A549 (cell line): ENCODE results near the gene DEPDC5. TPM values are rescaled to one million over a fixed set of nuclear protein-coding genes. Genes with fewer than 3 reads are reported as not detected.

Experiments
- ATAC-seq, 2 experiments: fragments of 200-7000 bp in 1 of 2; fragments of >200 bp in 1 of 2; cut with Nextera tagmentation in 1 of 2; cut with Tn5 transposase in 1 of 2; 3 replicates each; pipeline versions ENCODE4 v1.8.0 to v1.9.1; 2018 to 2020; ENCODE audit warnings: mild to moderate bottlenecking in 1 of 2, moderate library complexity in 1 of 2
- CTCF ChIA-PET: fragments of 300-600 bp; sonication (Branson Sonifier 250); formaldehyde crosslinking; extraction: SDS; loops from one replicate; lab custom pipeline; 2021; ENCODE audit warnings: antibody characterized with exemption, inconsistent platforms; lab: Yijun Ruan, JAX
- POLR2A ChIA-PET: fragments of 350-600 bp; formaldehyde crosslinking; extraction: SDS; loops from one replicate; lab custom pipeline; 2021; ENCODE audit warnings: antibody characterized with exemption, inconsistent platforms; lab: Yijun Ruan, JAX
- DNase-seq, 2 experiments: peaks; one replicate each; pipeline versions ENCODE4 v3.0.0 to v3.0.0-alpha.2; 2011 to 2016; ENCODE audit warnings: low read depth in 1 of 2, low spot score in 1 of 2
- FAIRE-seq: peaks from 2 replicates; lab custom pipeline; 2011; peaks lifted over from hg19 to GRCh38; lab: Jason Lieb, UNC
- H3K27ac ChIP-seq, 2 experiments: fragments of >200 bp; sonication (Bioruptor Twin); formaldehyde crosslinking; 3 replicates each; pipeline ENCODE4 v1.5.1; 2016 to 2017
- H3K4me1 ChIP-seq: fragments of >200 bp; sonication (Bioruptor Twin); formaldehyde crosslinking; 3 replicates; pipeline ENCODE4 v1.6.1; 2016
- H3K4me2 ChIP-seq: fragments of >200 bp; sonication (Bioruptor Twin); formaldehyde crosslinking; 3 replicates; pipeline ENCODE4 v1.6.1; 2016
- H3K4me3 ChIP-seq: fragments of >200 bp; sonication (Bioruptor Twin); formaldehyde crosslinking; 3 replicates; pipeline ENCODE4 v1.5.1; 2016
- H3K9me3 ChIP-seq: fragments of >200 bp; sonication (Bioruptor Twin); formaldehyde crosslinking; 3 replicates; pipeline ENCODE4 v1.6.1; 2016
- CHD4 ChIP-seq: fragments of 200-600 bp; sonication (generic); IDR thresholded peaks from 2 replicates; pipeline ENCODE4 v1.6.1; 2016; ENCODE audit warnings: antibody characterized with exemption, mild to moderate bottlenecking, borderline replicate concordance
- FOSL2 ChIP-seq, 2 experiments: fragments of 450-650 bp in 1 of 2; fragments of >200 bp in 1 of 2; sonication (Bioruptor Twin) in 1 of 2; formaldehyde crosslinking; IDR thresholded peaks; 2 replicates each; pipeline versions ENCODE4 v1.5.0 to v1.6.1; 2016 to 2020; ENCODE audit warnings: mild to moderate bottlenecking in 1 of 2, moderate library complexity in 1 of 2
- GATA3 ChIP-seq: IDR thresholded peaks from 2 replicates; pipeline ENCODE4 v1.6.1; 2012; ENCODE audit warnings: borderline replicate concordance
- HOXB5 ChIP-seq: fragments of 250-450 bp; sonication (Bioruptor Pico); IDR thresholded peaks from 2 replicates; pipeline ENCODE4 v1.5.0; 2020; ENCODE audit warnings: mild to moderate bottlenecking, moderate library complexity
- KDM1A ChIP-seq: fragments of 200-600 bp; sonication (generic); IDR thresholded peaks from 2 replicates; pipeline ENCODE4 v1.6.1; 2016; ENCODE audit warnings: low read depth, mild to moderate bottlenecking
- KDM5A ChIP-seq: fragments of 200-600 bp; sonication (generic); IDR thresholded peaks from 2 replicates; pipeline ENCODE4 v1.6.1; 2016; ENCODE audit warnings: antibody characterized with exemption, mild to moderate bottlenecking
- MAFK ChIP-seq: fragments of 450-650 bp; IDR thresholded peaks from 2 replicates; pipeline ENCODE4 v1.6.1; 2014; ENCODE audit not compliant: partially characterized antibody
- MYC ChIP-seq: IDR thresholded peaks from 2 replicates; pipeline ENCODE4 v1.6.1; 2012; ENCODE audit warnings: mild to moderate bottlenecking, inconsistent platforms, low read length, improper control_type of control experiment, borderline replicate concordance
- PHF8 ChIP-seq: fragments of 200-600 bp; sonication (generic); IDR thresholded peaks from 2 replicates; pipeline ENCODE4 v1.6.1; 2016; ENCODE audit warnings: low read depth, mild to moderate bottlenecking, antibody characterized with exemption, moderate library complexity, borderline replicate concordance
- POLR2AphosphoS2 ChIP-seq: conservative IDR thresholded peaks from 2 replicates; pipeline ENCODE4 v1.6.1; 2012; ENCODE audit warnings: low read length, improper control_type of control experiment, inconsistent platforms
- RFX5 ChIP-seq: fragments of 450-650 bp; IDR thresholded peaks from 2 replicates; pipeline ENCODE4 v1.7.1; 2014; ENCODE audit warnings: antibody characterized with exemption, mild to moderate bottlenecking, moderate library complexity
- SMC3 ChIP-seq: fragments of >200 bp; sonication (Bioruptor Twin); formaldehyde crosslinking; IDR thresholded peaks from 3 replicates; pipeline ENCODE4 v1.6.1; 2018; ENCODE audit warnings: inconsistent platforms
- WGBS: methylation state at CpG from one replicate; pipeline ENCODE4 v1.1.6; 2017; ENCODE audit errors: missing lambda C conversion rate; 5-methylcytosine and 5-hydroxymethylcytosine counted together
- polyA plus RNA-seq, 4 experiments: library from polyadenylated mRNA; depleted of rRNA in 3 of 4; stranded (reverse); fragments of >200 nt; fragmentation: RNase III in 1 of 4; extraction: RNeasy Plus Mini Kit Qiagen cat#74134 plus additional on column Dnase treatment in 1 of 4; gene quantifications; 2 replicates in 3 of 4; 3 replicates in 1 of 4; pipeline ENCODE4 v1.2.3, GENCODE V29; 2011 to 2017
- TF ChIP-seq, protein P1 (sequence below): IDR thresholded peaks from 2 replicates; pipeline ENCODE4 v1.6.1; 2012; ENCODE audit warnings: low read depth, borderline replicate concordance
- TF ChIP-seq, protein P2 (sequence below): fragments of 150-350 bp; IDR thresholded peaks from 2 replicates; pipeline ENCODE4 v1.6.1; 2014; ENCODE audit warnings: low read depth, mild to moderate bottlenecking, low read length
- TF ChIP-seq, protein P3 (sequence below): fragments of 250-450 bp; sonication (Bioruptor Pico); IDR thresholded peaks from 2 replicates; pipeline ENCODE4 v1.5.0; 2021; ENCODE audit warnings: mild to moderate bottlenecking, moderate library complexity, borderline replicate concordance

DEPDC5 gene
- polyA plus RNA-seq, 2 of the 4 experiments (the other 2 are of a cell fraction): 4.4 to 10.1 TPM

DNA sequence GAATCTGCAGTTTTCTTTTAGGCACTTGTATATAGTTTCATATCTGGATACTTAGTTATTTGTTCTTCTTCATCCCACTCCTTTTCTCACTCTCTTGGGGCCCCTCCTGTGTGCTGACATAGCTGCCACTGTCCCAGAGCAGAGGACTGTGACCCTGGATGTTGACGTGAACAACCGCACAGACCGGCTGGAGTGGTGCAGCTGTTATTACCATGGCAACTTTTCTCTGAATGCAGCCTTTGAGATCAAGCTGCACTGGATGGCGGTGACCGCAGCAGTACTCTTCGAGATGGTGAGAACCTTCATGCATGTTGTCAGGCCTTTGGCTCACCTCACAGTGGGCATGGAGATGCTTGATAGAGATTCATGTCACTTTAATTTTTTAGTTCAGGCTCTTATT, 139.6 kb downstream of the DEPDC5 start (continued):
- TF ChIP-seq POLR2AphosphoS2 (no peak), FOSL2 (IDR thresholded peaks at IDR 0.05) (no peak), FOSL2 (CRISPR knock-in tag; IDR thresholded peaks at IDR 0.05) (no peak), SMC3 (no peak), MYC (no peak), RFX5 (no peak), CHD4 (no peak)
- TF ChIP-seq, protein P1, sequence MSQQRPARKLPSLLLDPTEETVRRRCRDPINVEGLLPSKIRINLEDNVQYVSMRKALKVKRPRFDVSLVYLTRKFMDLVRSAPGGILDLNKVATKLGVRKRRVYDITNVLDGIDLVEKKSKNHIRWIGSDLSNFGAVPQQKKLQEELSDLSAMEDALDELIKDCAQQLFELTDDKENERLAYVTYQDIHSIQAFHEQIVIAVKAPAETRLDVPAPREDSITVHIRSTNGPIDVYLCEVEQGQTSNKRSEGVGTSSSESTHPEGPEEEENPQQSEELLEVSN: no peak
- TF ChIP-seq, protein P2, sequence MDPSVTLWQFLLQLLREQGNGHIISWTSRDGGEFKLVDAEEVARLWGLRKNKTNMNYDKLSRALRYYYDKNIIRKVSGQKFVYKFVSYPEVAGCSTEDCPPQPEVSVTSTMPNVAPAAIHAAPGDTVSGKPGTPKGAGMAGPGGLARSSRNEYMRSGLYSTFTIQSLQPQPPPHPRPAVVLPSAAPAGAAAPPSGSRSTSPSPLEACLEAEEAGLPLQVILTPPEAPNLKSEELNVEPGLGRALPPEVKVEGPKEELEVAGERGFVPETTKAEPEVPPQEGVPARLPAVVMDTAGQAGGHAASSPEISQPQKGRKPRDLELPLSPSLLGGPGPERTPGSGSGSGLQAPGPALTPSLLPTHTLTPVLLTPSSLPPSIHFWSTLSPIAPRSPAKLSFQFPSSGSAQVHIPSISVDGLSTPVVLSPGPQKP: no peak

DNA sequence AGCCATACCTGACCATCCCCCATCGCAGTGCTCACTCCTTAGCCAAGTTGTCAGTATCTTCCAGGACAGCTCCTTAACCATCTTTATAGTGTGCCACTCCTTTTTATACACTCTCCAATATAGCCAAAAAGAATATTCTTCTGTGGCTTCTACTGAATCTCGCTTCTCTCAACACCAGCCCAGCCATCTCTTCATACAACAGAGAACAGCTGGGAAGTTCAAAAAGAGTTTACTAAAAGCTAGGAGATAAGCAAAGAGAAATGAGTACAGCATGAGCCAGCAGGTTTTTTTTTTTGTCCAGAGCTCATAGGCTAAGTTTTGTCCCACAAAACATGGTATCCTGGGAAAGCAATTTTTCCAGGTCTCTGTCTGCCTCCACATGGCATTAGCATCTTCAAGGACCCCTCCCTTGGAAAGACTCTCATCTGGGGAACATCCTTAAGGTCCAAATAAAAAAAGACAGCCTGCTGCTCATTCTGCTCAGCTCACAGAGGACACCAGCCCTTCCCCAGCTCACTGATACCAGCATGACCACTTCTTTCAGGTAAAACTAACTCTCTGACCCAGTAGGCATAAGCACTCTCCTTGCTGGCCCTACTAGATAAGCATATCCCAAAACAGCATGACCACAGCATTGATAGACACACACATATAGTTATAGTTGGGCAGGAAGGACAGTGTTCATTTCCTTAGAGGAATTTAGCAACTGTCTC, 141.7 kb downstream of the DEPDC5 start:
- no peak for ATAC-seq

DNA sequence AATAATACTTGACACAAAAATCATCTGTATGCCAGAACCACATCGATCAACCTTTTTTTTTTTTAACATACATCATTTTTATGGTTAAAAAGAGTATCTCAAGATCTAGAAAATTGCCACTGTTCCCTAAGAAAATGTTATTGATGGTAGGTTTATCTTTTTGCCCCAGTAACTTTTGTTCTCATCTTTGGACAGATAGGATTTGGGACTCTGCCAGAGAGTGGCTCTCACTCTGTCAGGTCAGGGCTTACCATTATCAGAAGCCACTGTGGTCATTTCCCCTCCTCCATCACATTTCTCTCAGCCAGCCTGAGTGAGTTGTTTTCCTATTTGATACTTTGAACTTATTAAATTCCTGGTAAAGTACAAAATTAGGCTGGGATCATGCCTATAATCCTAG, 142.7 kb downstream of the DEPDC5 start:
- Histone ChIP-seq H3K4me3 (no peak overlapping the region), H3K9me3 (no peaks in the 10 kb centered on the region), H3K27ac (no peak overlapping the region), H3K4me1 (no peaks in the 10 kb centered on the region), H3K4me2 (no peak overlapping the region)
- POLR2A ChIA-PET: no interaction called here
- FAIRE-seq (no peak), DNase-seq (no peak), ATAC-seq (no peak)
- TF ChIP-seq KDM5A (no peak), CHD4 (no peak), HOXB5 (CRISPR knock-in tag) (no peak)
- WGBS: 88% methylated on average over 1 of the region's 1 CpG
- CTCF ChIA-PET: no interaction called here

More for the DNA sequence above, 141.7 kb downstream of the DEPDC5 start:
- ChIA-PET POLR2A (no interaction called here), CTCF (no interaction called here)
- H3K4me1 ChIP-seq: no peaks in the 10 kb centered on the region
- H3K4me3 ChIP-seq: no peak overlapping the region
- FAIRE-seq (no peak), DNase-seq (no peak)
- H3K9me3 ChIP-seq: no peaks in the 10 kb centered on the region
- TF ChIP-seq, protein P2: no peak
- no peak overlapping the region for H3K4me2 ChIP-seq
- H3K27ac ChIP-seq: no peak overlapping the region
- 92% methylated on average over 2 of the region's 2 CpGs for WGBS

DNA sequence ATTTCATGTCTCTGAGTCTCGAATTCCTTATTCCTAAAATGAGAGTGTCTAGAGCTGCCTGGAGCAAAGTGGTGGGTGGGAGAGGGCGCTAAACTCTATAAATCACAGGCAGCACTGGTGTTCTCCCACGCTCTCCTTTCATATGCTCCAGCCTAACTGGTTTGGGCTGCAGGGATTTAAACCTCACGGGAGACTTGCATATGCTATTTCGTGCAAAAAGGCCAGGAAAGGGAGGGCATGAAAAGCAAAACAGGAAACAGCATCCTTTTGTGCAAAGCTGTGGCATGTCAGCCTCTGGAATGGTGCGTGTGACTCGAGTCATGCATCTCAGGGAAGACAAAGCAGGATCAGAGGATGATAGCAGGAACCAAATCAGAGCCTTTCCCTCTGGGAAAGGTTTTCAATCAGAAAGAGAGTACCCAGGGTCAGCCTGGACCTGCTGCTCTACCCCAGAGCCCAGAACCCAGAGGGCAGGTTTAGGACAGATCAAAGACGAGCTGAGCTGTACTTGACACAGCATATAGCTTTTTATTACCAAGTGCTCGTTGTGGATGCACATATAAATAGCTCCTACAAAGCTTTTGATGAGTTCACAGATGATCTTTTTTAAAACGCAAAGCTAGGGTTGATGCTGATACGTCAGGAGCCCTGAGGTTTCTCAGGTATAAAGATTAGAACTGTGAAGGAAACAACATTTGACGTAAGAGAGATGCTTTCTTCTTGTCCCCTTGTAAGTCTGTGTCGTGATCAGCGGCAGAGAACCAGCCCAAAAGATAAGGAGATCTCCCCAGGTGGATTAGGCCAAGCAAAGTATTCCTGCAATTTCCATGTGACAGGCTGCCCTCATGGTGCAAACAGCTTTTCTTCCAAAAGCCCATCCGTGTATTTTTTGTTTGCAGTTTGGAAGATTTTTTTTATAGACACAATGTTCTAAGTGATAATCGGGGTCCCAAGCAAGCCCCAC, 144.3 kb downstream of the DEPDC5 start:
- no peaks in the 10 kb centered on the region for H3K9me3 ChIP-seq
- FAIRE-seq (no peak), ATAC-seq (no peak), DNase-seq (no peak)
- ChIA-PET POLR2A (no interaction called here), CTCF (interaction anchor here (0.5 to 1.1 kb wide), 2 partner anchors 32 to 52 kb away, joined by 3 to 5 read pairs; no protein-coding TSS in a partner anchor)
- TF ChIP-seq MAFK (no peak), KDM1A (no peak), GATA3 (no peak), PHF8 (no peak), HOXB5 (CRISPR knock-in tag) (no peak)
- TF ChIP-seq, protein P3, sequence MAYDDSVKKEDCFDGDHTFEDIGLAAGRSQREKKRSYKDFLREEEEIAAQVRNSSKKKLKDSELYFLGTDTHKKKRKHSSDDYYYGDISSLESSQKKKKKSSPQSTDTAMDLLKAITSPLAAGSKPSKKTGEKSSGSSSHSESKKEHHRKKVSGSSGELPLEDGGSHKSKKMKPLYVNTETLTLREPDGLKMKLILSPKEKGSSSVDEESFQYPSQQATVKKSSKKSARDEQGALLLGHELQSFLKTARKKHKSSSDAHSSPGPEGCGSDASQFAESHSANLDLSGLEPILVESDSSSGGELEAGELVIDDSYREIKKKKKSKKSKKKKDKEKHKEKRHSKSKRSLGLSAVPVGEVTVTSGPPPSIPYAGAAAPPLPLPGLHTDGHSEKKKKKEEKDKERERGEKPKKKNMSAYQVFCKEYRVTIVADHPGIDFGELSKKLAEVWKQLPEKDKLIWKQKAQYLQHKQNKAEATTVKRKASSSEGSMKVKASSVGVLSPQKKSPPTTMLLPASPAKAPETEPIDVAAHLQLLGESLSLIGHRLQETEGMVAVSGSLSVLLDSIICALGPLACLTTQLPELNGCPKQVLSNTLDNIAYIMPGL (CRISPR knock-in tag): no peak
- 84% methylated on average over 16 of the region's 16 CpGs for WGBS
- H3K4me3 ChIP-seq: no peak overlapping the region
- H3K4me1 ChIP-seq: no peaks in the 10 kb centered on the region
- no peak overlapping the region for H3K27ac ChIP-seq
- H3K4me2 ChIP-seq: no peak overlapping the region
